Ovary (tissue), 9 donors: ENCODE measurements around the gene RGS6. TPM values are rescaled to one million over a fixed set of nuclear protein-coding genes. Genes with fewer than 3 reads are reported as not detected.

ENCODE experiments used
- DNase-seq, 5 donors: peaks; one replicate each; pipeline ENCODE4 v3.0.0-alpha.2; 2019 to 2020
- H3K27ac ChIP-seq, 2 donors: fragments of 200-600 bp; one replicate each; pipeline versions ENCODE4 v1.5.1 to v1.8.0; 2019 to 2022
- H3K27me3 ChIP-seq: fragments of 200-600 bp; one replicate; pipeline ENCODE4 v1.8.0; 2022
- H3K36me3 ChIP-seq: fragments of 200-600 bp; sonication (generic); one replicate; pipeline ENCODE4 v1.5.1; 2019
- H3K4me1 ChIP-seq: one replicate; pipeline ENCODE4 v1.8.1; 2013; ENCODE audit warnings: mild to moderate bottlenecking, moderate library complexity; ENCODE audit not compliant: insufficient read depth
- H3K4me3 ChIP-seq: fragments of 200-600 bp; sonication (generic); one replicate; pipeline ENCODE4 v1.5.1; 2017
- H3K9me3 ChIP-seq, 2 donors: fragments of 200-600 bp in 1 of 2; sonication (generic) in 1 of 2; one replicate each; pipeline versions ENCODE4 v1.5.1 to v1.8.1; 2013 to 2019; ENCODE audit warnings: mild to moderate bottlenecking in 1 of 2, moderate library complexity in 1 of 2
- CTCF ChIP-seq, 3 donors: fragments of 450-650 bp in 2 of 3; fragments of 200-600 bp in 1 of 3; IDR thresholded peaks; one replicate each; pipeline versions ENCODE4 v1.5.1 to v1.8.0; 2016 to 2022; ENCODE audit warnings: antibody characterized with exemption in 3 of 3, mild to moderate bottlenecking in 1 of 3
- EP300 ChIP-seq: sonication (generic); formaldehyde crosslinking; IDR thresholded peaks from one replicate; pipeline ENCODE4 v1.6.1; 2017; ENCODE audit warnings: antibody characterized with exemption
- POLR2A ChIP-seq: fragments of 450-650 bp; IDR thresholded peaks from one replicate; pipeline ENCODE4 v1.6.1; 2017; ENCODE audit warnings: antibody characterized with exemption, mild to moderate bottlenecking, moderate library complexity
- WGBS, 3 donors: extraction: QIAGEN DNeasy Blood & Tissue Kit in 1 of 3; methylation state at CpG; one replicate each; pipeline versions ENCODE4 v1.1.5 to v1.1.7; 2013 to 2017; 5-methylcytosine and 5-hydroxymethylcytosine counted together
- intact Hi-C, 4 donors: fragments of 100-400 bp; cut with DNase I; formaldehyde crosslinking; loops; one replicate each; pipeline versions ENCODE4 v1.11.0 to v1.15.1; 2022 to 2023
- polyA plus RNA-seq, 2 donors: library from polyadenylated mRNA; stranded (reverse); fragments of 200-250 nt in 1 of 2; fragments of 350-450 nt in 1 of 2; fragmentation: Illumina TruSeq in 1 of 2; extraction: RNeasy Lipid Tissue Mini Kit (QIAGEN cat#74804) in 1 of 2; gene quantifications; one replicate each; pipeline ENCODE4 v1.2.3, GENCODE V29; 2013 to 2014
- total RNA-seq, 7 donors: library from RNA; depleted of rRNA in 2 of 7; stranded (reverse); fragments of >200 nt in 2 of 7; fragmentation: NEBNext Ultra II Directional in 3 of 7; extraction: Animal tissue kit (Norgen Biotek cat#: 25700) in 3 of 7; gene quantifications; one replicate each; pipeline versions ENCODE4 v1.1.0 to v1.2.4, GENCODE V29; 2016 to 2023
- donor health status: DM: no; HTN: no; CAD: no; lungs with moderate emphysema.
- donor health status: DM: no; HTN: no; CAD: no.
- donor health status: Bipolar disorder and iron deficiency.
- donor health status: DM: yes; HTN: yes; CAD: no.
- donor health status: DM: no; HTN: no; CAD: no.
- donor health status: DM: yes; HTN: yes; CAD: no.

The RGS6 gene
- total and polyA plus RNA-seq, 9 donors = 0.53 to 6.9 (median 1.1) TPM

- Histone ChIP-seq H3K27me3 (no peaks in the 10 kb centered on the region), H3K27ac (no peak overlapping the region), H3K4me1 (no peaks in the 10 kb centered on the region), H3K9me3 (no peaks in the 10 kb centered on the region), H3K4me3 (no peak overlapping the region), H3K36me3 (no peaks in the 10 kb centered on the region)
- intact Hi-C loops = no loop called here
- TF ChIP-seq POLR2A (no peak), CTCF (IDR thresholded peaks at IDR 0.05) (no peak), EP300 (no peak)
- WGBS, 3 donors = 85 to 92% (median 86%) methylated on average over 12 of the region's 12 CpGs
- no peak for DNase-seq
Measured at GRCh38 chr14:72607386-72608130, 675.3 kb downstream of the RGS6 start.

- no peak for DNase-seq
- Histone ChIP-seq H3K27ac (no peak overlapping the region), H3K4me3 (no peak overlapping the region), H3K9me3 (no peaks in the 10 kb centered on the region), H3K27me3 (no peaks in the 10 kb centered on the region), H3K4me1 (peaks cover 3% of the 10 kb centered on the region), H3K36me3 (no peaks in the 10 kb centered on the region)
- intact Hi-C loops = no loop called here
- TF ChIP-seq CTCF (IDR thresholded peaks at IDR 0.05) (no peak), EP300 (no peak), POLR2A (no peak)
- WGBS, 3 donors = 42 to 65% (median 42%) methylated on average over 8 of the region's 8 CpGs
Measured at GRCh38 chr14:72608391-72609204, 676.4 kb downstream of the RGS6 start.

- DNase-seq = no peak
- peaks cover 11% of the 10 kb centered on the region for H3K4me1 ChIP-seq
- WGBS, 3 donors = 73 to 85% (median 75%) methylated on average over 12 of the region's 12 CpGs
- H3K4me3 ChIP-seq = no peak overlapping the region
- H3K27me3 ChIP-seq = no peaks in the 10 kb centered on the region
- no peaks in the 10 kb centered on the region for H3K9me3 ChIP-seq
- H3K36me3 ChIP-seq = no peaks in the 10 kb centered on the region
- no peak overlapping the region for H3K27ac ChIP-seq
- intact Hi-C loops = no loop called here
- no peak for TF ChIP-seq EP300
- TF ChIP-seq POLR2A = no peak
- no peak for TF ChIP-seq CTCF (IDR thresholded peaks at IDR 0.05)
Measured at GRCh38 chr14:72609205-72609916, 677.1 kb downstream of the RGS6 start.

- intact Hi-C loops = no loop called here
- H3K4me1 ChIP-seq = peaks cover 15% of the 10 kb centered on the region
- no peaks in the 10 kb centered on the region for H3K36me3 ChIP-seq
- H3K4me3 ChIP-seq = no peak overlapping the region
- H3K9me3 ChIP-seq = no peaks in the 10 kb centered on the region
- no peak overlapping the region for H3K27ac ChIP-seq
- no peak for TF ChIP-seq EP300
- no peak for TF ChIP-seq CTCF (IDR thresholded peaks at IDR 0.05)
- TF ChIP-seq POLR2A = no peak
- H3K27me3 ChIP-seq = no peaks in the 10 kb centered on the region
- no peak for DNase-seq
- 90 to 94% (median 91%) methylated on average over 10 to 12 of the region's 12 CpGs for WGBS, 3 donors
Measured at GRCh38 chr14:72610096-72610830, 678.0 kb downstream of the RGS6 start.
